A549 treated with CpdA at 1 μM for 4 hours (cell line): Measurements from ENCODE around the gene SLC1A1. TPM values are rescaled to one million over a fixed set of nuclear protein-coding genes. Genes with fewer than 3 reads are reported as not detected.

ENCODE experiments used
- total RNA-seq: library from RNA; stranded (reverse); fragments of 200-300 nt; extraction: Qiagen RNA extraction; gene quantifications from 5 replicates; pipeline ENCODE4 v1.2.3, GENCODE V29; 2022; ENCODE audit warnings: low read depth

The SLC1A1 gene
- total RNA-seq: 1.3 to 1.7 TPM (median 1.5 TPM) in 5 replicates

GRCh38 chr9:4489919-4490704 lies at the start of gene SLC1A1:
TSS of gene SLC1A1 (plus strand) at chr9:4490468. CDS start at chr9:4490680, 212 bp downstream.

Other genes starting within 250 kb of the SLC1A1 start
- gene GLIS3, start 190.4 kb upstream of the SLC1A1 start, total RNA-seq: 15.5 to 20.1 TPM (median 18.2 TPM) in 5 replicates
- gene PLPP6, start 171.8 kb downstream of the SLC1A1 start, total RNA-seq: 9.0 to 10.5 TPM (median 10.0 TPM) in 5 replicates
- gene SPATA6L, start 176.0 kb downstream of the SLC1A1 start, total RNA-seq: 1.6 to 2.6 TPM (median 2.0 TPM) in 5 replicates
- 10.6 to 15.8 TPM (median 13.5 TPM) in 5 replicates for gene CDC37L1, start 189.1 kb downstream of the SLC1A1 start, total RNA-seq